ENCODE results near the gene PRDM16. TPM values are rescaled to one million over a fixed set of nuclear protein-coding genes. Genes with fewer than 3 reads are reported as not detected.

The PRDM16 gene
- total and polyA plus RNA-seq, 2 of the 4 experiments (the other 2 are of a cell fraction) = 0.02 TPM; not detected in 1

DNA sequence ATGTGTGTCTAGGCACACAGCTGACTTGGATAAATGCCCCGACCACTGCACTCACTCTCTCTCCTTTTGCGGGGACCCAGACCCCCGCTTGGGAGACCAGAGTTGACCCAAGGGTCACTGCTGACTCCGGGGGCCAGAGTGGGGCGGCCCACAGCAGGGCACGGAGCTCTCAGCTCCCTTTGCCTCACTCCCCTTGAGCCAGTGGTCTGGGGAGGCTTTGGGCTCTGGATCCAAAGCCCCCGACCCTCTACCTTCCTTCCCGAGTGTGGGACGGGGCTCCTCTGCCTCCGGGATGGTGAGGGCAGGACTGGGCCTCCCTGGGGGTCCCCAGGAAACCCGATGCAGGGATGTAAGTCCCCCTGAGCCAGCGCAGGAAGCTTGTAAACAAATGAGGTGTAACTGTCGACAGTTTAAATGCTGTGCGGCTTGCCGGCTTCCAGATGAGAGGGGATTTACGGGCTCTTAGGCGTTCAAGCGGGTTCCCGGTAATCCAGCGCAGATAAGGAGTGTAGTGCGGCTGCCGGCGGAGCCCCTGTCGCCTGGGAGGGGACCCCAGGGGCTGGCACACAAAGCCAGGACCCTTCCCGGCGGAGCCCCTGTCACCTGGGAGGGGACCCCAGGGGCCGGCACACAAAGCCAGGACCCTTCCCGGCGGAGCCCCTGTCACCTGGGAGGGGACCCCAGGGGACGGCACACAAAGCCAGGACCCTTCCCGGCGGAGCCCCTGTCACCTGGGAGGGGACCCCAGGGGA lies 40.3 kb upstream of the PRDM16 start:
- no peak overlapping the region for H2BK5ac ChIP-seq (ENCODE audit: low read depth, low read length, poor library complexity, severe bottlenecking)
- no peak overlapping the region for H3K9ac ChIP-seq (ENCODE audit: low read depth, low read length)
- H3K4me1 ChIP-seq (ENCODE audit: control insufficient read depth, insufficient read depth, low read length) = no peaks in the 10 kb centered on the region
- in situ Hi-C loops (cut with MboI; ENCODE audit: low sequenced_read_pairs) (no loop called here), dilution Hi-C loops (cut with HindIII; ENCODE audit: low sequenced_read_pairs, unreplicated experiment) (no loop called here), intact Hi-C loops (cut with micrococcal nuclease) (no loop called here)
- ChIA-PET CTCF (no interaction called here), POLR2A (ENCODE audit: unreplicated experiment) (no interaction called here)
- no peak overlapping the region for H2AFZ ChIP-seq (replicated peaks; ENCODE audit: low read length, poor library complexity)
- H3K23ac ChIP-seq (ENCODE audit: low read depth, low read length) = no peak overlapping the region
- no peaks in the 10 kb centered on the region for H3K27me3 ChIP-seq (ENCODE audit: control insufficient read depth, insufficient read depth, low read length)
- WGBS, 2 experiments (ENCODE audit: extremely low coverage in 2 of 2, insufficient read length in 1 of 2) = 2% methylated on average over 8 of the region's 32 CpGs; no CpG with 5 or more reads in 1 of the 2 experiments
- no peak overlapping the region for H2AK9ac ChIP-seq (replicated peaks; ENCODE audit: low read depth, low read length, poor library complexity)
- no TSS peak for BruUV-seq (replicated peaks)
- no peaks in the 10 kb centered on the region for H3K36me3 ChIP-seq (ENCODE audit: control insufficient read depth, insufficient read depth, low read length)
- H3K14ac ChIP-seq (replicated peaks; ENCODE audit: low read depth, low read length) = no peak overlapping the region
- no peak overlapping the region for H3K4me2 ChIP-seq (ENCODE audit: low read depth, low read length)
- H3K9me3 ChIP-seq (ENCODE audit: control insufficient read depth, insufficient read depth, low read length) = peaks cover 63% of the 10 kb centered on the region
- TF ChIP-seq NFE2L2 (IDR thresholded peaks at IDR 0.05; ENCODE audit: low read depth, low read length) (no peak), SMC3 (IDR thresholded peaks at IDR 0.05; ENCODE audit: low read depth, low read length) (no peak), CHD1 (IDR thresholded peaks at IDR 0.05; ENCODE audit: low read depth, low read length) (no peak), RAD21 (IDR thresholded peaks at IDR 0.05; ENCODE audit: low read length) (no peak), MAFK (IDR thresholded peaks at IDR 0.05; ENCODE audit: low read depth, low read length) (no peak), BHLHE40 (IDR thresholded peaks at IDR 0.05; ENCODE audit: low read depth, low read length) (no peak)
- TF ChIP-seq, protein P1, sequence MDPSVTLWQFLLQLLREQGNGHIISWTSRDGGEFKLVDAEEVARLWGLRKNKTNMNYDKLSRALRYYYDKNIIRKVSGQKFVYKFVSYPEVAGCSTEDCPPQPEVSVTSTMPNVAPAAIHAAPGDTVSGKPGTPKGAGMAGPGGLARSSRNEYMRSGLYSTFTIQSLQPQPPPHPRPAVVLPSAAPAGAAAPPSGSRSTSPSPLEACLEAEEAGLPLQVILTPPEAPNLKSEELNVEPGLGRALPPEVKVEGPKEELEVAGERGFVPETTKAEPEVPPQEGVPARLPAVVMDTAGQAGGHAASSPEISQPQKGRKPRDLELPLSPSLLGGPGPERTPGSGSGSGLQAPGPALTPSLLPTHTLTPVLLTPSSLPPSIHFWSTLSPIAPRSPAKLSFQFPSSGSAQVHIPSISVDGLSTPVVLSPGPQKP (IDR thresholded peaks at IDR 0.05; ENCODE audit: borderline replicate concordance, low read depth, low read length) = no peak
- TF ChIP-seq, protein P2, sequence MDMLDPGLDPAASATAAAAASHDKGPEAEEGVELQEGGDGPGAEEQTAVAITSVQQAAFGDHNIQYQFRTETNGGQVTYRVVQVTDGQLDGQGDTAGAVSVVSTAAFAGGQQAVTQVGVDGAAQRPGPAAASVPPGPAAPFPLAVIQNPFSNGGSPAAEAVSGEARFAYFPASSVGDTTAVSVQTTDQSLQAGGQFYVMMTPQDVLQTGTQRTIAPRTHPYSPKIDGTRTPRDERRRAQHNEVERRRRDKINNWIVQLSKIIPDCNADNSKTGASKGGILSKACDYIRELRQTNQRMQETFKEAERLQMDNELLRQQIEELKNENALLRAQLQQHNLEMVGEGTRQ (IDR thresholded peaks at IDR 0.05; ENCODE audit: low read depth, low read length) = no peak
- no peaks in the 10 kb centered on the region for H4K20me1 ChIP-seq (ENCODE audit: insufficient read depth, low read length)
- no peak overlapping the region for H2BK120ac ChIP-seq (ENCODE audit: low read depth, low read length)
- no peaks in the 10 kb centered on the region for H3K79me1 ChIP-seq (ENCODE audit: low read depth in 1 of 2, low read length in 2 of 2)
- no peak overlapping the region for H2BK20ac ChIP-seq (ENCODE audit: low read depth, low read length)
- no peak overlapping the region for H4K8ac ChIP-seq (ENCODE audit: low read depth in 2 of 2, low read length in 2 of 2)
- H4K91ac ChIP-seq (ENCODE audit: insufficient read depth, low read depth, low read length) = no peak overlapping the region
- H3K18ac ChIP-seq (ENCODE audit: low read depth, low read length) = no peak overlapping the region
- no peak for DNase-seq
- no peak overlapping the region for H2BK15ac ChIP-seq (ENCODE audit: low read depth, low read length)
- no peak overlapping the region for H3K56ac ChIP-seq (ENCODE audit: extremely low read depth, insufficient read depth, low read length)
- no peaks in the 10 kb centered on the region for H3K9me1 ChIP-seq (ENCODE audit: insufficient read depth, low read length)
- no peak overlapping the region for H4K5ac ChIP-seq (ENCODE audit: low read depth, low read length)
- no peak overlapping the region for H3K4ac ChIP-seq (ENCODE audit: low read depth, low read length)
- no peak overlapping the region for H3K4me3 ChIP-seq (ENCODE audit: insufficient read depth, low read depth, low read length)
- ATAC-seq (ENCODE audit: low read depth) = no peak
- H3K27ac ChIP-seq (ENCODE audit: insufficient read depth, low read length) = no peak overlapping the region
- no peak overlapping the region for H2AK5ac ChIP-seq (ENCODE audit: low read depth, low read length)
